Islet of Langerhans (tissue), 1 donor: ENCODE data around the gene SYNM.
"Not testable (repeated sequence)": the region's sequence is repeated elsewhere in the genome, so short reads cannot be mapped to it uniquely, and the experiment has no call there.

Experiments used
- FAIRE-seq: peaks from one replicate; lab custom pipeline; 2011; peaks lifted over from hg19 to GRCh38; lab: Jason Lieb, UNC

SYNM gene

DNA sequence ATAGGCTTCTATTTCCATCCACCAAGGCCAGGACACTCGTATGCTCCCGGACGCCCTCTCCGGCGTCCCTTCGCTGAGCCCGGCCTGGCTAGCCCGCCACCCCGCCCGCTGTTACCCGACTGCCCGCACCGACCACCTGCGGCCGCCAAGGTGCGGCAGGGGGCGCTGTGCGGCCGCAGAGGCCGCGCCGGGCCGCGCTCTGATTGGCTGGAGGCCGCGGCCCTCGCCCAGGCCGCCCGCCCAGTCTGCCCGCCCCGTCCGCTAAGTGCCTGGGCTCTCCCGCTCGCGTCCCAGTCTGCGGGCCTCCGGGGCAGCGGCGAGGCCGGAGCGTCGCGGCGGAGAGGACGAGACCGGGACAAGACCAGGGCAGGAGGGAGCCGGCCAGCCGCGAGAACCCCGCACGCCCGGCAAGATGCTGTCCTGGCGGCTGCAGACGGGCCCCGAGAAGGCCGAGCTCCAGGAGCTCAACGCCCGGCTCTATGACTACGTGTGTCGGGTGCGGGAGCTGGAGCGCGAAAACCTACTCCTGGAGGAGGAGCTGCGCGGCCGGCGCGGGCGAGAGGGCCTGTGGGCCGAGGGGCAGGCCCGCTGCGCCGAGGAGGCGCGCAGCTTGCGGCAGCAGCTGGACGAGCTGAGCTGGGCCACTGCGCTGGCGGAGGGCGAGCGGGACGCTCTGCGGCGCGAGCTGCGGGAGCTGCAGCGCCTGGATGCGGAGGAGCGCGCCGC, at the start of gene SYNM:
Gene SYNM (plus strand): TSS at position 293 of the 726 bp plus-strand sequence. CDS start 120 bp downstream, at position 413.
- FAIRE-seq = no peak

GRCh38 chr15:99055555-99056134, 49.2 kb upstream of the SYNM start:
- FAIRE-seq = no peak

- FAIRE-seq = no peak
Measured at GRCh38 chr15:99057020-99057419, 47.9 kb upstream of the SYNM start.

GRCh38 chr15:99057697-99058420, 47.0 kb upstream of the SYNM start:
- no peak for FAIRE-seq

DNA sequence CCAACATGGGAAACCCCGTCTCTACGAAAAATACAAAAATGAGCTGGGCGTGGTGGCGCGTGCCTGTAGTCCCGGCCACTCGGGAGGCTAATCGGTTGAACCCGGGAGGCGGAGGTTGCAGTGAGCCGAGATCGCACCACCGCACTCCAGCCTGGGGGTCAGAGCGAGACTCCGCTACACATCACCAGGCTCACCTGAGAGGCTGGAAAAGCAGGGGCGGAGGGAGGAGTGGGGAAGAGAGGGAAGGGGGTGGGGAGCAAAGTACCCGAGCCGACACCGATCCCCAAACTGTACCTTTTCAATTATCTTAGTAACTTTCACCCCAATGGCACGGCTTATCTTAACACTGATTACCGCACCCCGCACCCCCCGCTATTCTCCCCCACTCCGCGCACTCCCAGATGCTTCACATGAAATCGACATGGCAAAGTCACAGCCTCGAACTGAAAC, 46.4 kb upstream of the SYNM start:
- no peak for FAIRE-seq

GRCh38 chr15:99059010-99059981, 45.6 kb upstream of the SYNM start:
- no peak for FAIRE-seq

GRCh38 chr15:99060186-99060585, 44.7 kb upstream of the SYNM start:
- FAIRE-seq = not testable (repeated sequence)

GRCh38 chr15:99062226-99062625, 42.7 kb upstream of the SYNM start:
- FAIRE-seq = no peak

DNA sequence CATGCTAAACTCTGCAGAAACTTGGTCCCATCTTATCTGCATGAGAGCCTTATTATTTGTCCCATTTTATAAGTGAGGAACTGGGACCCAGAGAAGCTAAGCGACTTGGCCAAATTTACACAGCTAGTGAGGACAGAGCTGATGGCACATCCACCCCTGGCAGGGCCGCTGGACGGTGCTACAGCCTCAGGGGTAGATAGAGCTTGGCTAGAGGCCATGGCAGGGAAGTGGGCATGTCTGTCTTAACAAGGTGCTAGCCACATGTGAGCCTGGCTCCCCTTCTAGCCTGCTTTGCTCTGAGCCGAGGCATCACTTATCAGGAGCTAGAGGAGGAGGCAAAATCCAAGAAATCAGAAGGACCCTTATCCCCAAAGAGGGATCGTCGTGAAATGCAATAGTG, 36.7 kb upstream of the SYNM start:
- no peak for FAIRE-seq

- no peak for FAIRE-seq
Measured at GRCh38 chr15:99070208-99070607, 34.7 kb upstream of the SYNM start.

DNA sequence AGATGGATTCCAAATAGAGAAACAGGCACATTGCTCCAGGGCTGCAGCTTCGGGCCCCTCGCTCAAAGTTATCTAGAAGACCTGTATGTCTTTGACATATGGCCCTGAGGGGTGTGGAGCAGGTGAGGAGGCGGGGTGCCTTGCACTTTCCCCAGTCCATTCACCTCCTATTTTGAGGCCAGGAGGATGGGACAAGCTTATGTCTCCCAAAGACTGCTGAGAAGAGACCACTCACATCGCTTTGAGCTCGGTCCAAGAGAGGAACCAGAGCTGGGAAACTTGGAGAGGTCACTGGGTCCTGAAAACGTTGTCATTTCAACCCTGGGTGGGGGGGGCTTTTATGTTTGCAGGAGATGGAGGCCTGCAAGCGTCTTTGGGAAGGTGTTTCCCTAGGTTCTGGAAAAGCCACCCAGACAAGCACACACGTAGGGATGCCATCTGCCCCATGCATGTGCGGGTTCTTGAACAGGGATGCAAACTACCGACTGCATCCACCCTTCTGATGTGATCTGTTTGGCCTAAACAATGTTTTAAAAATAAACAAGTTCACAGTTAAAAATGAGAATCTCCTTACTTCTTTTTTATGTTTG, 33.7 kb upstream of the SYNM start:
- no peak for FAIRE-seq

- FAIRE-seq = no peak
Measured at GRCh38 chr15:99073008-99073717, 31.7 kb upstream of the SYNM start.

GRCh38 chr15:99074446-99074845, 30.4 kb upstream of the SYNM start:
- no peak for FAIRE-seq

- FAIRE-seq = not testable (repeated sequence)
Measured at GRCh38 chr15:99075059-99075652, 29.7 kb upstream of the SYNM start.

- FAIRE-seq = no peak
Measured at GRCh38 chr15:99076109-99076508, 28.8 kb upstream of the SYNM start.

DNA sequence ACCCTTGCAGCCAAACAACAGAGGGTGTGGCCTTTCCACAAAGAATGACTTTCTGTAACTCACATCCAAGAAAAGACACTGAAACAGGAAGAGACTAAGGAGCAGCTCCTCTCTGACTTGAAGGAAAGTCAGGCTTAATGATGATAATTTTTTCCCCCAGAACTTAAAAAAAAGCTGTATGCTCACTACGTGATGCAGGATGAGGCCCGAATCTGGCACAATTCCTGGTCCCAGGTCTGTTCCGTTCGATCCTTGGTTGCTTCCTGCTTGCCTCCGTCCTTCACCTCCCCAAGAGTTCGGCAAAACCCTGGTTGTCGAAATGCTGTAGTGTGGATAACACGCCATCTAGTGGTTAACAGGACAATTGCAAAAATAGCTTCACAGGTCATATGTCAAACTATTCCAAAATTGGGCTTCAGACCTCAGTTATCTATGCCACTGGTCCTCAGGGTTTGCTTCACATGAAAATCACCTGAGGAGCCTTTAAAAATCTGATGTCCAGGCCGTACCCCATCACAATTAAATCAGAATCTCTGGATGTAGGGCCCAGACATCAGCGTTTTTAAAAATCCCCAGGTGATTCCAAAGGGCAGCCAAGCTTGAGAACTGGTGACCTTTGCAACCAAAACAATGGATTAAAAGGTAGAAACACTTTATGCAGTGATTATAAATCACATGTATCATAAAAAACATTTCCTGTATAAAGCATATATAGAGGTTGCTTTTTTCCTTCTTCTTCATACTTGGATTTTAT, 28.1 kb upstream of the SYNM start:
- peak; percentile 94 for FAIRE-seq

DNA sequence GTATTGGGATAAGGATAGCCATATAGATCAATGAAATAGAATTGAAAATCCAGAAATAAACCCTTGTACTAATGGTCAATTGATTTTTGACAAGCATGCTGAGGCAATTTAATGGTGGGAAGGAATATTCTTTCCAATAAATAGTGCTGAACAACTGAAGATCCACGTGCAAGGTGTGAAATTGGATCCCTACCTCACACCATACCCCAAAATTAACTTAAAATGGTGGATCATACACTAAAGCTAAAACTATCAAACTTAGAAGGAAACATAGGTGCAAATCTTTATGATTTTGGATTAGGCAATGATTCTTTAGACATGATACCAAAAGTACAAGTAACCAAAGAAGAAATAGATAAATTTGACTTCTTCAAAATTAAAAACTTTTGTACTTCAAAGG, 22.1 kb upstream of the SYNM start:
- no peak for FAIRE-seq

- FAIRE-seq = no peak
Measured at GRCh38 chr15:99084965-99085364, 19.9 kb upstream of the SYNM start.

DNA sequence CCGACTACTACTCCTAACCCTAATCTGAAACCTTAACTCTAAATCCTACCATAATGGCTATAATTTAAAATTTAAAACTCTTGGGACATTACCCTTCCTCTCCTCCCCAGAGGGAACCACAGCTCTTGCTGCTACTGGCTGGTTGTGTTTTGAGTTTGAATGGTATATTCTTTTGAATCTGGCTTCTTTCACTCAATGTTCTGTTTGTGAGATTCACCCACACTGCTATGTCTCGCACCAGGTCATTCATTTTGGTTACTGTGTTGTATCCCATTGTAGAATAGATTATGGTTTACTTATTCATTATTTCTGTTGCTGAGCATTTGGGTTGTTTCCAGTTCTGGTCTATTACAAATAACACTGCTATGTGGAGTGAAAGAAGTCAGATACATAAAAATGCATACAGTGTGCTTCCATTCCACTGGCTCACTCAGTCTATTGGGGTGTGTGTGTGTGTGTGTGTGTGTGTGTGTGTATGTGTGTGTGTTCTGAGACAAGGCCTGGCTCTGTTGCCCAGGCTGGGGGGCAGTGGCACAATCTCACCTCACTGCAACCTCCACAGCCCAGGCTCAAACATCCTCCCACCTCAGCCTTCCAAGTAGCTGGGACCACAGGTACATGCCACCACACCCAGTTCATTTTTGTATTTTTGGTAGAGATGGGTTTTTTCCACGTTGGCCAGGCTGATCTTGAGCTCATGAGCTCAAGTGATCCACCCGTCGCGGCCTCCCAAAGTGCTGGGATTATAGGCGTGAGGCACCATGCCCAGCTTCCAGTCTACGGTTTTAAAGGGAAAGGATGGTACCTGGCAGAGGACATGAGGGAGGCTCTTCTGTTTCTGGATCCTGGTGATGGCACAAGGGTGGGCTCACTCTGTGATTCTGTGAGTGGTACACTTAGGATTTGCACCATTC, 19.2 kb upstream of the SYNM start:
- no peak for FAIRE-seq
